IMR-90 (cell line): ENCODE data around the gene EXOSC9.

Source experiments
- BHLHE40 ChIP-seq: fragments of 150-350 bp; IDR thresholded peaks from 2 replicates; pipeline ENCODE4 v1.6.1; 2016; ENCODE audit warnings: mild to moderate bottlenecking, low read depth, low read length
- MXI1 ChIP-seq: IDR thresholded peaks from 2 replicates; pipeline ENCODE4 v1.6.1; 2012; ENCODE audit warnings: low read depth, mild to moderate bottlenecking, low read length, moderate library complexity, borderline replicate concordance
- POLR2A ChIP-seq: IDR thresholded peaks from 2 replicates; pipeline ENCODE4 v1.6.1; 2012; ENCODE audit warnings: mild to moderate bottlenecking, low read depth, low read length
- RCOR1 ChIP-seq: IDR thresholded peaks from 2 replicates; pipeline ENCODE4 v1.6.1; 2012; ENCODE audit warnings: mild to moderate bottlenecking, low read length, improper control_type of control experiment; ENCODE audit not compliant: insufficient replicate concordance
- TF ChIP-seq, protein P1 (sequence below): conservative IDR thresholded peaks from 2 replicates; pipeline ENCODE4 v1.5.1; 2012; ENCODE audit warnings: mild to moderate bottlenecking, low read depth, low read length, improper control_type of control experiment
- TF ChIP-seq, protein P2 (sequence below): fragments of 150-350 bp; IDR thresholded peaks from 2 replicates; pipeline ENCODE4 v1.6.1; 2017; ENCODE audit warnings: mild to moderate bottlenecking, antibody characterized with exemption, low read length, low read depth

DNA sequence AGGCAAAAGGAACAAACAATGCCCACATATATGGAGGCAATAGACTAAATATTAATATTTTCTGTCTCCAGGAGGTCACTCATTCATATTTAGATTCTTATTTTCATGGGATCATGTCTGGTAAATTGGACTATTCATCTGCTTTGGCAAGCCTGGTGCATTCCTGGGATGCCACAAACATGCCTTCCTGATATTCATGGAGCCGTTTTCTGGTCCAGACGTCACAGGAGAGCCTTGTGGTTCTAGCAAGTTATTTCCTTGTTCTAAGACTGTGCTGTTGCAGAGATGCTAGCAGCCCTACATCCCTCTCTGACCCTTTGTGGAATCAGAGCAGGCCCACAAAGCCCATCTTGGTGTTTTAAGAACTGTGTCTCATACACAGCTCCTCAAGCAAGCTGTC lies 16.1 kb upstream of the EXOSC9 start:
- TF ChIP-seq, protein P1, sequence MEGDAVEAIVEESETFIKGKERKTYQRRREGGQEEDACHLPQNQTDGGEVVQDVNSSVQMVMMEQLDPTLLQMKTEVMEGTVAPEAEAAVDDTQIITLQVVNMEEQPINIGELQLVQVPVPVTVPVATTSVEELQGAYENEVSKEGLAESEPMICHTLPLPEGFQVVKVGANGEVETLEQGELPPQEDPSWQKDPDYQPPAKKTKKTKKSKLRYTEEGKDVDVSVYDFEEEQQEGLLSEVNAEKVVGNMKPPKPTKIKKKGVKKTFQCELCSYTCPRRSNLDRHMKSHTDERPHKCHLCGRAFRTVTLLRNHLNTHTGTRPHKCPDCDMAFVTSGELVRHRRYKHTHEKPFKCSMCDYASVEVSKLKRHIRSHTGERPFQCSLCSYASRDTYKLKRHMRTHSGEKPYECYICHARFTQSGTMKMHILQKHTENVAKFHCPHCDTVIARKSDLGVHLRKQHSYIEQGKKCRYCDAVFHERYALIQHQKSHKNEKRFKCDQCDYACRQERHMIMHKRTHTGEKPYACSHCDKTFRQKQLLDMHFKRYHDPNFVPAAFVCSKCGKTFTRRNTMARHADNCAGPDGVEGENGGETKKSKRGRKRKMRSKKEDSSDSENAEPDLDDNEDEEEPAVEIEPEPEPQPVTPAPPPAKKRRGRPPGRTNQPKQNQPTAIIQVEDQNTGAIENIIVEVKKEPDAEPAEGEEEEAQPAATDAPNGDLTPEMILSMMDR: no peak
- TF ChIP-seq BHLHE40: no peak
- peak; percentile 46; the same call in 1 of the 2 replicates for TF ChIP-seq POLR2A
- TF ChIP-seq, protein P2, sequence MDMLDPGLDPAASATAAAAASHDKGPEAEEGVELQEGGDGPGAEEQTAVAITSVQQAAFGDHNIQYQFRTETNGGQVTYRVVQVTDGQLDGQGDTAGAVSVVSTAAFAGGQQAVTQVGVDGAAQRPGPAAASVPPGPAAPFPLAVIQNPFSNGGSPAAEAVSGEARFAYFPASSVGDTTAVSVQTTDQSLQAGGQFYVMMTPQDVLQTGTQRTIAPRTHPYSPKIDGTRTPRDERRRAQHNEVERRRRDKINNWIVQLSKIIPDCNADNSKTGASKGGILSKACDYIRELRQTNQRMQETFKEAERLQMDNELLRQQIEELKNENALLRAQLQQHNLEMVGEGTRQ: no peak
- no peak for TF ChIP-seq RCOR1
- no peak for TF ChIP-seq MXI1
